GM10248 (cell line): Measurements from ENCODE around the gene ALLC.

Source experiments
- CTCF ChIA-PET: fragments of 300-600 bp; sonication (Branson Sonifier 250); formaldehyde crosslinking; extraction: SDS; loops from one replicate; lab custom pipeline; 2021; ENCODE audit warnings: antibody characterized with exemption; lab: Yijun Ruan, JAX
- POLR2A ChIA-PET: fragments of 350-650 bp; sonication (Branson Sonifier 250); formaldehyde crosslinking; extraction: SDS; loops from one replicate; lab custom pipeline; 2020; ENCODE audit warnings: antibody characterized with exemption; lab: Yijun Ruan, JAX
- DNase-seq: peaks from one replicate; pipeline ENCODE4 v3.0.0; 2012; ENCODE audit errors: extremely low spot score
- TF ChIP-seq, protein P1 (sequence below): IDR thresholded peaks from 2 replicates; pipeline ENCODE4 v1.5.1; 2012; ENCODE audit warnings: mild to moderate bottlenecking, low read depth; ENCODE audit errors: extremely low read depth, missing control alignments, control extremely low read depth

Gene ALLC

DNA sequence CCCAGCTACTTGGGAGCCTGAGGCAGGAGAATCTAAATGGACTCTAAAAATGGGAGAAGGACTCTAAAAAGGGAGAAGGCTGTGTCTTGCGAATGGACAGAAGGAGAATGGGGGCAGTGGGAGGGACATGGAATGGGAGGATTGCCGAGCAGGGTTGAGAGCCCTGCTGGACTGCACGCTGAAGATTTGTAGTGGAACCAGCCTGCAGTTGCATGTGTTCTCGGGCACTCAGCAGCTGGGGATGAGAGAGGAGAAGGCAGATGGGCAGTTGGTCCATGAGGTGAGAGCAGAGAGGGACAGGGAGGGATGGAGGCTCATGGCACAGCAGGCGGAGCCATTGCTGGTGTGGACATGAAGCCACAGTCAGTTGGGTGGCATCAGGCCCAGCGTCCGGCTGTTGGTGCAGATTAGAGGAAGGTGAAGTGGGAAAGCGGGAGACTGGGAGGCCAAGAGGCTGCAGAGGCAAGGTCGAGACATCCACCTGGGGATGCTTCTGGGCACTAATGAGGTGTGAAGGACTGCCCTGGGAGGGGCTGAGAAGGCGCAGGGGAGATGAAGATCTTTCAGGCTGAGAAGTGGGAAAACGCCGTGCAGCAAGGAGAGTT lies 86.1 kb downstream of the ALLC start:
- POLR2A ChIA-PET: no interaction called here
- DNase-seq: no peak
- CTCF ChIA-PET: interaction anchor here (1.3 kb wide), 1 partner anchor 17 kb away, joined by 4 read pairs; no protein-coding TSS in a partner anchor
- TF ChIP-seq, protein P1, sequence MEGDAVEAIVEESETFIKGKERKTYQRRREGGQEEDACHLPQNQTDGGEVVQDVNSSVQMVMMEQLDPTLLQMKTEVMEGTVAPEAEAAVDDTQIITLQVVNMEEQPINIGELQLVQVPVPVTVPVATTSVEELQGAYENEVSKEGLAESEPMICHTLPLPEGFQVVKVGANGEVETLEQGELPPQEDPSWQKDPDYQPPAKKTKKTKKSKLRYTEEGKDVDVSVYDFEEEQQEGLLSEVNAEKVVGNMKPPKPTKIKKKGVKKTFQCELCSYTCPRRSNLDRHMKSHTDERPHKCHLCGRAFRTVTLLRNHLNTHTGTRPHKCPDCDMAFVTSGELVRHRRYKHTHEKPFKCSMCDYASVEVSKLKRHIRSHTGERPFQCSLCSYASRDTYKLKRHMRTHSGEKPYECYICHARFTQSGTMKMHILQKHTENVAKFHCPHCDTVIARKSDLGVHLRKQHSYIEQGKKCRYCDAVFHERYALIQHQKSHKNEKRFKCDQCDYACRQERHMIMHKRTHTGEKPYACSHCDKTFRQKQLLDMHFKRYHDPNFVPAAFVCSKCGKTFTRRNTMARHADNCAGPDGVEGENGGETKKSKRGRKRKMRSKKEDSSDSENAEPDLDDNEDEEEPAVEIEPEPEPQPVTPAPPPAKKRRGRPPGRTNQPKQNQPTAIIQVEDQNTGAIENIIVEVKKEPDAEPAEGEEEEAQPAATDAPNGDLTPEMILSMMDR: no peak

DNA sequence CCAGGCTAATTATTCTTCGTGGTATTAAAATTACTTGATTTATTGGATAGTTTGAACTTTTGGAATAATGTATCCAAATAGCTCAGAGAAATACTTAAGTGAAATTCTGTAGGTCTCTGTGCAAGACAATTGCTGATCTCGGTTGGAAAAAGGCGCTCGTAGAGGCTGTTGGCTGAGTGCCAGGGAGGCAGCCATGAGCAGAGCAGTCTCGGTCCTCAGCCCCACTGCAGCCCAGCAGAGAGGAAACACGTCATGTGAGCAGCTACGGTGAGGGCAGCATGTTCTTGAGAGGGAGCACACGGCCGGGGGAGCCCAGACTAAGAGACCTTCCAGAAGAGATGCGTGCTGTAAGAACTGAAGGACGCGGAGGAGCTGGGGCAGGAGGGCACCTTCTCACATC lies 87.9 kb downstream of the ALLC start:
- TF ChIP-seq, protein P1: no peak
- CTCF ChIA-PET: interaction anchor here (0.8 to 1.3 kb wide), 5 partner anchors 9 to 35 kb away, joined by 3 to 6 read pairs (median 3); no protein-coding TSS in a partner anchor
- DNase-seq: no peak
- POLR2A ChIA-PET: no interaction called here

GRCh38 chr2:3747032-3747654 lies 89.1 kb downstream of the ALLC start:
- TF ChIP-seq, protein P1: no peak
- POLR2A ChIA-PET: no interaction called here
- CTCF ChIA-PET: interaction anchor here (0.7 kb wide), 1 partner anchor 19 kb away, joined by 3 read pairs; no protein-coding TSS in a partner anchor
- DNase-seq: no peak

- CTCF ChIA-PET: interaction anchor here (0.7 kb wide), 1 partner anchor 20 kb away, joined by 3 read pairs; no protein-coding TSS in a partner anchor
- no peak for DNase-seq
- POLR2A ChIA-PET: no interaction called here
- TF ChIP-seq, protein P1: no peak
Observed at GRCh38 chr2:3747826-3748225, 89.8 kb downstream of the ALLC start.

- ChIA-PET POLR2A (no interaction called here), CTCF (interaction anchor here (1.2 to 1.4 kb wide), 2 partner anchors 19 to 21 kb away, joined by 3 to 4 read pairs; no protein-coding TSS in a partner anchor)
- no peak for DNase-seq
- TF ChIP-seq, protein P1: no peak
Observed at GRCh38 chr2:3749201-3749600, 91.2 kb downstream of the ALLC start.

GRCh38 chr2:3751251-3751650 lies 93.3 kb downstream of the ALLC start:
- ChIA-PET CTCF (no interaction called here), POLR2A (no interaction called here)
- no peak for DNase-seq
- TF ChIP-seq, protein P1: no peak
